Measurements from ENCODE around the gene DUSP28.
A peak's percentile ranks its signal among the peaks of the same experiment; 100 is the strongest.

DUSP28 gene

DNA sequence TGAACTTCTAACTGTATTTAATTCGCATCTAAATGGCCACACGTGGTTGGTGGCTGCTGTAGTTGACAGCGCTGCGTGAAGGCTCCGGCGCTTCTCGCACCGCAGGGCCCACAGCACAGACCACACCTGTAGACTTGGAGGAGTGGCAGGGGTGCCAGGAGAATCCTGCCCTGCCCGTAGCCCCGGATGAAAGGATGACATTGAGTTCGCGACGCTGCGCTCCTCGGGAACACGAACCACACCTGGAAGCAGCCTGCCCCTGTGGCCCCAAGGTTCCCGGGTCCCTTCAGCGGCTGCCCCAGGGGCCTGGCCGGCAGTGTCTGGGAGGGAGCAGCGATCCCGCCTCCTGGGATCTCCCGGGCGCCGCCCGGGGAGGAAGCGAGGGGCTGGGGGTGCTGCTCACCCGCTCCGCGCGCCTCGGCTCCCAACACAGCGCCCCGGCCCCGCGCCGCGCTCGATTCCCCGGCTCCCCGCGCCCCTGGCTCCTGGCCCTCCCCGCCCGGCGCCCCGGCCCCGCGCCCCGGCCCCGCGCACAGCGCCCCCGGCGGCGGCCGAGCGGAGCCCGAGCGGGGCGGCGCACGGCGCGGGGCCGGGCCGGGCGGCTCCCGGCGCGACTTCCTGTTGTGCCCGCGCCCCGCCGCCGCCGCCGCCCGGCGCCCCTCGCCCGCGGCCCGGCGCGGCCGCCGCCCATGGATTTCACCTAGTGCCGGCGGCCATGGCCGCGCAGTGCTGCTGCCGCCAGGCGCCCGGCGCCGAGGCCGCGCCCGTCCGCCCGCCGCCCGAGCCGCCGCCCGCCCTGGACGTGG, 7.9 kb downstream of the DUSP28 start, which contains the start of gene RNPEPL1:
Gene RNPEPL1 (plus strand): TSS at position 613 of the 806 bp plus-strand sequence. CDS start 103 bp downstream, at position 716.
- H3K4me3 ChIP-seq (ENCODE audit: low read depth, low read length): peak within 1 kb of the TSS; percentile 51
- H3K4me1 ChIP-seq (ENCODE audit: control insufficient read depth, insufficient read depth, low read length): peaks cover 4% of the 10 kb centered on the region
- peaks cover 0 to 12% of the 10 kb centered on the region in 2 experiments; a peak in 1 of 3 replicates for H3K36me3 ChIP-seq (ENCODE audit: control insufficient read depth in 2 of 2, insufficient read depth in 1 of 2, low read length in 2 of 2)
- no peaks in the 10 kb centered on the region for H3K9me3 ChIP-seq (ENCODE audit: control insufficient read depth, insufficient read depth, low read depth, low read length)
- H3K27ac ChIP-seq (ENCODE audit: extremely low read depth, low read depth, low read length): peak within 1 kb of the TSS; percentile 77; the same call in 1 of the 2 replicates
- ChIA-PET CTCF (interaction anchor here (0.7 to 0.8 kb wide), 3 partner anchors 12 to 21 kb away, joined by 3 to 7 read pairs (median 4); partner anchors contain the start of gene CAPN10), POLR2A (interaction anchor here (0.9 to 3.8 kb wide), 4 partner anchors 10 to 19 kb away, joined by 3 to 46 read pairs (median 6); partner anchors contain the start of gene CAPN10)
- TF ChIP-seq ZNF302 (tag by site-specific recombination; IDR thresholded peaks at IDR 0.05; ENCODE audit: low read depth) (no peak), OVOL3 (tag by site-specific recombination; IDR thresholded peaks at IDR 0.05) (no peak), ZNF792 (tag by site-specific recombination; IDR thresholded peaks at IDR 0.05) (no peak), ZNF10 (tag by site-specific recombination; IDR thresholded peaks at IDR 0.05) (no peak), ZNF571 (tag by site-specific recombination; IDR thresholded peaks at IDR 0.05) (no peak), ZNF121 (tag by site-specific recombination; IDR thresholded peaks at IDR 0.05) (no peak), SCRT2 (tag by site-specific recombination; IDR thresholded peaks at IDR 0.05) (peak; percentile 86), GLI4 (tag by site-specific recombination; IDR thresholded peaks at IDR 0.05) (no peak), ZNF473 (tag by site-specific recombination; IDR thresholded peaks at IDR 0.05) (no peak), ZNF558 (tag by site-specific recombination; IDR thresholded peaks at IDR 0.05) (no peak), PRDM1 (tag by site-specific recombination; IDR thresholded peaks at IDR 0.05) (no peak), EGR2 (tag by site-specific recombination; IDR thresholded peaks at IDR 0.05; ENCODE audit: low read depth) (no peak), ZNF16 (tag by site-specific recombination; IDR thresholded peaks at IDR 0.05; ENCODE audit: low read depth) (no peak), ZNF211 (tag by site-specific recombination; IDR thresholded peaks at IDR 0.05; ENCODE audit: low read depth) (no peak), ZNF549 (tag by site-specific recombination; IDR thresholded peaks at IDR 0.05) (no peak), ZNF37A (tag by site-specific recombination; IDR thresholded peaks at IDR 0.05) (no peak), SALL2 (tag by site-specific recombination; IDR thresholded peaks at IDR 0.05; ENCODE audit: borderline replicate concordance) (no peak), KLF9 (tag by site-specific recombination; IDR thresholded peaks at IDR 0.05; ENCODE audit: low read depth) (0 out of 2 replicates have a peak, but pooled peaks have one; percentile 15), ZNF510 (tag by site-specific recombination; IDR thresholded peaks at IDR 0.05; ENCODE audit: insufficient replicate concordance) (no peak), ZFHX2 (tag by site-specific recombination; conservative IDR thresholded peaks at IDR 0.05) (no peak), ZNF776 (tag by site-specific recombination; IDR thresholded peaks at IDR 0.05; ENCODE audit: borderline replicate concordance) (no peak), ZNF341 (tag by site-specific recombination; IDR thresholded peaks at IDR 0.05; ENCODE audit: low read depth) (no peak), ZNF521 (tag by site-specific recombination; IDR thresholded peaks at IDR 0.05) (no peak), ZNF785 (tag by site-specific recombination; IDR thresholded peaks at IDR 0.05) (no peak), TCF7L2 (IDR thresholded peaks at IDR 0.05; ENCODE audit: borderline replicate concordance, low read depth, low read length) (no peak), ZNF335 (tag by site-specific recombination; conservative IDR thresholded peaks at IDR 0.05) (peak; percentile 33), ZFP3 (tag by site-specific recombination; IDR thresholded peaks at IDR 0.05; ENCODE audit: low read depth) (no peak), ZNF114 (tag by site-specific recombination; IDR thresholded peaks at IDR 0.05) (no peak)
- TF ChIP-seq, protein P1, sequence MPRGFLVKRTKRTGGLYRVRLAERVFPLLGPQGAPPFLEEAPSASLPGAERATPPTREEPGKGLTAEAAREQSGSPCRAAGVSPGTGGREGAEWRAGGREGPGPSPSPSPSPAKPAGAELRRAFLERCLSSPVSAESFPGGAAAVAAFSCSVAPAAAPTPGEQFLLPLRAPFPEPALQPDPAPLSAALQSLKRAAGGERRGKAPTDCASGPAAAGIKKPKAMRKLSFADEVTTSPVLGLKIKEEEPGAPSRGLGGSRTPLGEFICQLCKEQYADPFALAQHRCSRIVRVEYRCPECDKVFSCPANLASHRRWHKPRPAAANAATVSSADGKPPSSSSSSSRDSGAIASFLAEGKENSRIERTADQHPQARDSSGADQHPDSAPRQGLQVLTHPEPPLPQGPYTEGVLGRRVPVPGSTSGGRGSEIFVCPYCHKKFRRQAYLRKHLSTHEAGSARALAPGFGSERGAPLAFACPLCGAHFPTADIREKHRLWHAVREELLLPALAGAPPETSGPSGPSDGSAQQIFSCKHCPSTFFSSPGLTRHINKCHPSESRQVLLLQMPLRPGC (tag by site-specific recombination; IDR thresholded peaks at IDR 0.05): no peak
- TF ChIP-seq, protein P2, sequence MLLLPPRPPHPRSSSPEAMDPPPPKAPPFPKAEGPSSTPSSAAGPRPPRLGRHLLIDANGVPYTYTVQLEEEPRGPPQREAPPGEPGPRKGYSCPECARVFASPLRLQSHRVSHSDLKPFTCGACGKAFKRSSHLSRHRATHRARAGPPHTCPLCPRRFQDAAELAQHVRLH (tag by site-specific recombination; IDR thresholded peaks at IDR 0.05): no peak
- TF ChIP-seq, protein P3, sequence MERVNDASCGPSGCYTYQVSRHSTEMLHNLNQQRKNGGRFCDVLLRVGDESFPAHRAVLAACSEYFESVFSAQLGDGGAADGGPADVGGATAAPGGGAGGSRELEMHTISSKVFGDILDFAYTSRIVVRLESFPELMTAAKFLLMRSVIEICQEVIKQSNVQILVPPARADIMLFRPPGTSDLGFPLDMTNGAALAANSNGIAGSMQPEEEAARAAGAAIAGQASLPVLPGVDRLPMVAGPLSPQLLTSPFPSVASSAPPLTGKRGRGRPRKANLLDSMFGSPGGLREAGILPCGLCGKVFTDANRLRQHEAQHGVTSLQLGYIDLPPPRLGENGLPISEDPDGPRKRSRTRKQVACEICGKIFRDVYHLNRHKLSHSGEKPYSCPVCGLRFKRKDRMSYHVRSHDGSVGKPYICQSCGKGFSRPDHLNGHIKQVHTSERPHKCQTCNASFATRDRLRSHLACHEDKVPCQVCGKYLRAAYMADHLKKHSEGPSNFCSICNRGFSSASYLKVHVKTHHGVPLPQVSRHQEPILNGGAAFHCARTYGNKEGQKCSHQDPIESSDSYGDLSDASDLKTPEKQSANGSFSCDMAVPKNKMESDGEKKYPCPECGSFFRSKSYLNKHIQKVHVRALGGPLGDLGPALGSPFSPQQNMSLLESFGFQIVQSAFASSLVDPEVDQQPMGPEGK (tag by site-specific recombination; IDR thresholded peaks at IDR 0.05): peak; percentile 60
- TF ChIP-seq, protein P4, sequence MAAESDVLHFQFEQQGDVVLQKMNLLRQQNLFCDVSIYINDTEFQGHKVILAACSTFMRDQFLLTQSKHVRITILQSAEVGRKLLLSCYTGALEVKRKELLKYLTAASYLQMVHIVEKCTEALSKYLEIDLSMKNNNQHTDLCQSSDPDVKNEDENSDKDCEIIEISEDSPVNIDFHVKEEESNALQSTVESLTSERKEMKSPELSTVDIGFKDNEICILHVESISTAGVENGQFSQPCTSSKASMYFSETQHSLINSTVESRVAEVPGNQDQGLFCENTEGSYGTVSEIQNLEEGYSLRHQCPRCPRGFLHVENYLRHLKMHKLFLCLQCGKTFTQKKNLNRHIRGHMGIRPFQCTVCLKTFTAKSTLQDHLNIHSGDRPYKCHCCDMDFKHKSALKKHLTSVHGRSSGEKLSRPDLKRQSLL (tag by site-specific recombination; IDR thresholded peaks at IDR 0.05): 0 out of 2 replicates have a peak, but pooled peaks have one; percentile 11
- TF ChIP-seq, protein P5, sequence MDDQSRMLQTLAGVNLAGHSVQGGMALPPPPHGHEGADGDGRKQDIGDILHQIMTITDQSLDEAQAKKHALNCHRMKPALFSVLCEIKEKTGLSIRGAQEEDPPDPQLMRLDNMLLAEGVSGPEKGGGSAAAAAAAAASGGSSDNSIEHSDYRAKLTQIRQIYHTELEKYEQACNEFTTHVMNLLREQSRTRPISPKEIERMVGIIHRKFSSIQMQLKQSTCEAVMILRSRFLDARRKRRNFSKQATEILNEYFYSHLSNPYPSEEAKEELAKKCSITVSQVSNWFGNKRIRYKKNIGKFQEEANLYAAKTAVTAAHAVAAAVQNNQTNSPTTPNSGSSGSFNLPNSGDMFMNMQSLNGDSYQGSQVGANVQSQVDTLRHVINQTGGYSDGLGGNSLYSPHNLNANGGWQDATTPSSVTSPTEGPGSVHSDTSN (CRISPR knock-in tag; IDR thresholded peaks at IDR 0.05): no peak

All from HEK293 (cell line).